Effector CD4-positive, alpha-beta T cell (primary cell): Measurements from ENCODE around the gene NR2E1.

ENCODE experiments used
- DNase-seq: peaks from one replicate; pipeline ENCODE4 v3.0.0-alpha.2; 2020

The NR2E1 gene

DNA sequence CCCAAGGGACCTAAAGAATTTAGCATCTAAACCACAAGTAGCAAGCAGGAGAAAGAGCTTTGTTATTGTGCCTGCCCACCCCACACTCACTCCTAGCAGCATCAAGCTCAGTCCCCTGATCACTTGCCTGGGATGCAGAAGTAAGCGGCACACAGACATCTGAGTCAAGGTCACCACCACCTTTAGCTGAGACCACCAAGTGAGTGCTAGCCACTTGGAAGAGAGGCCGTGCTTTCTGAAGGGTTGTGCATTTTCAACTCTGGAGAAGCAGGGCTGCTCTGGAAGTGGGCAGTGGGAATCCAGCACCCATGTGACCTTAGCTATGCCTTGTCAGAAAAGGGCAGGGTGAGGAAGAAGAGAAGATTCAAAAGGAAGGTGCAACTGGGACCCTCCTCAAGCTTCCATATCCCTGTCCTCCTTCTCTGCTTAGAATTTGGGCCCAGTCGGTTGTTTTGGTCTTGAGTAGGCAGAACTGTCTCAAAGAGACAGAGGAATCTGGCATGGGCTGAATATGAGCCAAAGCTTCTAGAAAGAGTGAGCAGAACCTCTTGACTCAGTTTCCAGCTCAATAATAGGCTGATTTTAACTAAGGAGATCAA, 6.2 kb downstream of the NR2E1 start:
- DNase-seq, result no peak

DNA sequence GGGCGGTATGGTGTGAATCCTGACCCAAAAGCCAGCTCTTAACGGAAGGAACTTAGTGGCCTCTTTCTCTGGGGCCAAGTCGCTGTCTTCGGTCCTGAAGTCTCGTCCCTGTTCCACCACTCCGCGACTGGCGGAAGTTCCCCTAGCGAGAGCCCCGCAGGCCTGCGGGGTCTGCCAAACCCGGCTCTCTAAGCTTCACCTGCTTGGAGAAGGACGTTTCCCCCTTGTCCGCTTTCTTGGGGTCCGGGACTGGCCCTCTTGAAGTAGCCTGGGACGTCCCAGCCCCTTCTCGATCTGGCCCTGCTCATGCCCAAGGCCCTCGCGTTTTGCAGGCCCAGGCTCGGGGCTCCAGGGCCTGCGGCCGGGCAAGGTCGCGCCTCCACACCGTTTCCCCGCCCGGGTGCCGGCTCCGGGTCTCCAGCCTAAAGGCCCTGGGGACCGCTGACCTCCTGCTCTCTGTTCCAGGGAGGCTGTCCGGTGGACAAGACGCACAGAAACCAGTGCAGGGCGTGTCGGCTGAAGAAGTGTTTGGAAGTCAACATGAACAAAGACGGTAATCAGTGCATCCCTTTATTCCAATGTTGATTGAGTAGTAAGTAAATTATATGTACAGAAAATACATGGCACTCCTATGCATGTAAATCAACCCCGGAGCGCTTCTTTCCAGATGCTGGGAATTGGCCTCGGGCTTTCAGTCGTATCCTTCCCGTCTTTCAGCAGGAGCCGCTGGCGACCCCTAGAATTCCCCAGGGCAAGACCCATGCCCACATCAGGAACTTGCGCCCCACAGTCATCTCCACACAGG, 8.8 kb downstream of the NR2E1 start:
- DNase-seq, result no peak

DNA sequence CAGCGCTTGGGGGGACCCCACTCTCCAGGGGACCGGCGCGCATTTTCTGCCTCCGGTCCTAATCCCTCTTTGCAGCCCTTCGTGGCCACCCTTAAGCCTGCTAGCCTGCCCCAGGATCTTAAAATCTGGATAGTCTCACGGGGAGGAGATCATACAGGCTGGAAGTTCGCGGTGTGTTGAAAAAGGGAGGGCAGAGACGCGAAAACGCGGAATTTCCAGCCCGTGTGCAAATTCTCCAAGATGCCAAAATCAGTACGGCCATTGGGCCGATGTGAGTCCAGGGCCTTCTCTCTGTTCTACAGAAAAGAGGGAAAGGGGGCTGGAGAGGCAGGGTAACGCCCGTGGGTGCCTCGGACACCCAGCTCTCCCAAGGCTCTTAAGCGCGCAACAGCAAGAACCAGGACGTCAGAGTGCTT, 9.4 kb downstream of the NR2E1 start:
- no peak for DNase-seq

DNA sequence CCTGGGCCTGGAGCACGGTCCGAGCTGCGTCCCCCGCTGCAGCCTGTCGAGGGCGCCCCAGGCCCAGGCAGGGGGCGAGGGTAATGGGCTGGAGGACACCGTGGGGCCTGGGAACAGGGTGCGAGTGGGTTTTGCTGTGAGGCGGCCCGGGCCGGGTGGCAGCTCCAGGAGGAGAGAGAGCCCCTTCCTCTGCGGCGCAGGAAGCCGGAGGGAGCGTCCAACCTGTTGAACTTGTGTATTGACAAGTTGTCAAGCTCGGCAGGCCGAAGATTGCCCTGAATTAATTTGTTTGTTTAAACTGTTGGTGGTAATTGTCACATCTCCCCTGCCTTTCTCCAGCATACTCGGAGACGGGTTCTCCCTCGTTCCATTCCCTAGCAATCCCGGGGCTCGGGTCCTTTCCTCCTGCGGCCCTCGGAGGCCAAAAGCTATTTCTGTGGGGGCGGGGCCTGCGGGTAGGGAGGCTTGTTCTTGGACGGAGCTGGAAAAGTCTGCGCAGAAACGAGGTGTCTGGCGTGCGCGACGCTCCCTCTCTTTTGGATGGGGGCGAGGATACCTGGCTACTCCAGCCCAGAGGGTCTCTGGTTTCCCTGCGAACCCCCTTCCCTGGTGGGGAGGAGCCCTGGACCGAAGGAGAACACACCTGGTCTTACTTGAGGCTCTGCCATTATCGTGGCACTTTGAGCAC, 9.9 kb downstream of the NR2E1 start:
- DNase-seq, result no peak

DNA sequence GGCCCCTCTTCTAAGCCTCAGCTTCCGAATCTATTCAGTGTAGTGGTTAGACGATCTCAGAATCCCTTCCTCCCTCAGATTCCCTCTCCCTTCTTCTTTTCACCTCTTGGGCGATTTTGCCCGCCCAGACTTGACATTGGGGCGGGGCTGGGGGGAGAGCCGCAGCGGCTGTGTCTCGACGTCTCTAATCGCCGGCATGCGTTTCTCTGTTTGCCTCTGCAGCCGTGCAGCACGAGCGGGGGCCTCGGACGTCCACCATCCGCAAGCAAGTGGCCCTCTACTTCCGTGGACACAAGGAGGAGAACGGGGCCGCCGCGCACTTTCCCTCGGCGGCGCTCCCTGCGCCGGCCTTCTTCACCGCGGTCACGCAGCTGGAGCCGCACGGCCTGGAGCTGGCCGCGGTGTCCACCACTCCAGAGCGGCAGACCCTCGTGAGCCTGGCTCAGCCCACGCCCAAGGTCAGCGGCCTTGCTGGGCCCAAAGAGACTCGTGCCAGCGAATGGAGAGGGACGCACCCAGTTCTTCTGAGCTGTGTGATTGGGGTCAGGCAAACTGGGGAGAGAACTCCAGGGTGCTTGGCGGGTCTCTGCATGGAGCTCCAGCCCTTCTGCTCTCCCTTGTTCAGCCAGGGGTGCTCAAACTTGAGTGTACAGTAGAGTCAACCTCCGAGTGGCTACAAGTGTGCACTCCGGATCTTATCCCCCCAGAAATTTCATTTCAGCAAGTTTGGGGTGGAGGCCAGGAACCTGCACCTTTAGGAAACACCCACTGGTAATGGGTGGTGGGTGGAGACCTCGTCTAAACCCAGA, 10.7 kb downstream of the NR2E1 start:
- no peak for DNase-seq

DNA sequence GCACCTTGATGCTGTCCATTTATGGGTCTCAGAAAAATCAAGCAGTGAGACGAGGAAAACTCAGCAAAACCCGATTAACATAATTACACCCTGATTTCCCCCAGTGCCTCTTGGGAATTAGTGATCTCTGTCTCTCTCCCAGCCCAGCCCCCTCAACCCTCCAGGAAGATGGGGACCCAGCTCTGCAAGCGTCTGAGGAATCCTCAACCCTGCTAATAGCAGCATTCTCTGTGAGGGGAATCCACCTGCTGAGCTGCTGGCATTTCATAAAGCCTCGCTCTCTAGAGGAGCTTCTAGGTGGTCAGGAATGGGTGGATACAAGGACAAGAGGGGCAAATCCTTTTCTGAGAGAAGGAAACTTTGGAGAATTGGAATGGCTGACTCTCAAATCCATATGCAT, 13.9 kb downstream of the NR2E1 start:
- no peak for DNase-seq

DNA sequence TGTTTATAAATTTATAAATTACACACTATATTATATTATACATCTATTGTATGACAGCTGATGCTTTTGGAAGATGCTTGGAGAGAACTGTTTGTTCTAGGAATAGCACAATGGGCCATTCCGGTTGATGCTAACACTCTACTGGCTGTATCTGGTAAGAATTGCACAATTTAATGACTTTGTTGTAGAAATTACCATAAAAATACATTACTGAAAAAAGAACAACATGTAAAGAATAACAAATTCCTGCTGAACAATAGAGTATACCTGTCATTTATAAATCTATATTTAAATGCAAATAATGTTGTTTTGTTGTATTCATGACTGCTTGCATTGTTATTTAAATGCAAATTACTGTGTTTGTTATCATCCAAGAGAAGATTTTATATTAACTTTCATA, 14.4 kb downstream of the NR2E1 start:
- no peak for DNase-seq

DNA sequence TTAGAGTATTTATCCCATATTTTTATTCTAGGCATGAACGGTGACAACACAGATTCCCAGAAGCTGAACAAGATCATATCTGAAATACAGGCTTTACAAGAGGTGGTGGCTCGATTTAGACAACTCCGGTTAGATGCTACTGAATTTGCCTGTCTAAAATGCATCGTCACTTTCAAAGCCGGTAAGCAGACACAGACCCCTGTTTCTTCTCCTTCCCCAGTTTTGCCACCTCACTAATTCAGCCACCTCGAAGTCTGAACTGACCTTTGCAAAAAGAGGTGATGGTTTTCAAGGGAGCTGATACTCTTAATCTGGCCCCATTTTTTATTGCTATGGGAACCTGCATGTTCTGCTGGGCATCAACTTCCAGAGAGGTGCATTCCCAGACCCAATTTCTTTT, 15.0 kb downstream of the NR2E1 start:
- DNase-seq, result no peak

DNA sequence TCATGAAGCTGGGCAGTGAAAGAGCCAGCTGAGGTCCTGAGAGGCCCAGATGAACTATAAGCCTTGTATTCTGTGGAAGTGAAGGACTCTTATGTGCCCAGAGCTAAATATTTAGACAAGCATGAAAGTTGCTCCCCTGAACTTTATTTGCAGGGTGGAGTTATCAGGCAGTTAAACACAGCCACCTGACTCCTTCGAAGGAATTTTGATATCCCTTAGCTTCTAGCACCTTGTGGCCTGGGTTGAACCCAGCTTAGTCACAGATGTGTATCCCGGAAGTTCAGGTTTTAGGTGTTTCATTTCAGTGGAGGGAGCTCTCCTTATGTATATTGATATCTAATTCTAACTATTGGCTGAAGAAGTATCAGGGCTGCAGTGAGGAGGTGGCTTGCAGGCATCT, 20.4 kb downstream of the NR2E1 start:
- DNase-seq, result no peak

DNA sequence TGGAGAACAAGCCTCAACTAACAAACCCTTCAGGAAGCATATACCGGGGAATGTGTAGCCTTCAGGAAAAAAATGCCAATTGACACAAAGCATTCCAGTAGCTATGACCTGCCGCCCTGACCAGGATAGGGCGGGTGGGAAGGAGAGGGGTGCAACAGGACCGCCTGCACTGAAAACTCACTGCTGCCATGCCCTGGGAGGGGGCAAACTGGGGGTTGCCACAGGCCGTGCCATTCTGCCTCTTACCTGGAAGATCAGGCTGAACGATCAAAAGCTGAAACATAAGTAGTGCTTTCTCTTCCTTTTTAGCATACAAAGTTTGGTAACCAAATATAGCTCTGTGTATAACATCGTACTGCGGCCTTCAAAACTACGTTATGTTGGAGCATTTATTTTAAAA, 21.7 kb downstream of the NR2E1 start:
- no peak for DNase-seq

DNA sequence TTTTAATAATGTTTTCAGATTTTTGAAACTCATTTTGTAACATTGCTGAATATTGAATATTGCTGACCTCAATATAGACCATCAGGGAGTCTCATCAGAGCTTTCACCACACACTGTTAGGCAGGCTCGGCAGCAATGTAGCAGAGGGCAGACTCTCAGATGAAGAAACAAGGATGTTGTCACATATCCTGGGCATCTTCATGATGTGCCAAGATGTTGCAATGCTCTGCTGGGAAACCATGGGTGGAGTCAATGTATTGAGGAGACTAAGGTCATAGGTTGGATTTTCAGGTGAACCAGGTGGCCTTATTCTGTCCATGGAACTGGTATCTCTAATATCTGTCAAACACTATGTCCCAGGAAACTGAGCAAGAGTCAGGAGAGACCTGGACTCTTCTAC, 27.3 kb downstream of the NR2E1 start:
- DNase-seq, result no peak

DNA sequence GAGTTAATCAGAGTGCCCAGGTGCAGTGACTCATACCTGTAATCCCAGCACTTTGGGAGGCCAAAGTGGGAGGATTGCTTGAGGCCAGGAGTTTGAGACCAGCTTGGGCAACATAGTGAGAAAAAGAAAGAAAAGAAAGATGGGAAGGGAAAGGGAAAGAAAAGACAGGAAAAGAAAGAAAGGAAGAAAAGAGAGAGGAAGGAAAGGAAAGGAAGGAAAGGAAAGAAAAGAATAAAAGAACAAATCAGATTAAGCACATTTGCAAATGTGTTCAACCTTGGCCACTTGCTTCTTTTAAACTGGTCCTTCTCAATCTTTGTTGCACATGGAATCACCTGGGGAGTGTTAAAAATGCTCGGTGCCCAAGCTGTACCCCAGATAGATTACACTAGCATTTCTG, 28.0 kb downstream of the NR2E1 start:
- DNase-seq, result no peak

DNA sequence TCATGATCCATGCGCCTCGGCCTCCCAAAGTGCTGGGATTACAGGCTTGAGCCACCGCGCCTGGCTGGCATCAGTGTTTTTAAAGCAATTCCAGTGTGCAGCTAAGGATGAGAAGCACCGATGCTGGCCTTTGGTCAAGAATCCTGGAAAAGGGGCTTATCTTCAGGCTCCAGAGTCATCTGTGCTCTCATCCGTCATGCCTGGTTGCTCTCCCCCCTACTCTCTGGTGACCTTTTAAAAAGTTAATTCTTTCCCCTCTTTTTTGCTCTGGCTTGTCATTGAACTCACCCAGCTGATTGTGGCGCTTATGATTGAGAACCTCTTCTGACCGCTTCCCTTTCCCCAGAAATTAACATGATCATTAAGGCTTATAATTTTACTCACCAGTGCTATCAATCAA, 28.7 kb downstream of the NR2E1 start:
- no peak for DNase-seq

DNA sequence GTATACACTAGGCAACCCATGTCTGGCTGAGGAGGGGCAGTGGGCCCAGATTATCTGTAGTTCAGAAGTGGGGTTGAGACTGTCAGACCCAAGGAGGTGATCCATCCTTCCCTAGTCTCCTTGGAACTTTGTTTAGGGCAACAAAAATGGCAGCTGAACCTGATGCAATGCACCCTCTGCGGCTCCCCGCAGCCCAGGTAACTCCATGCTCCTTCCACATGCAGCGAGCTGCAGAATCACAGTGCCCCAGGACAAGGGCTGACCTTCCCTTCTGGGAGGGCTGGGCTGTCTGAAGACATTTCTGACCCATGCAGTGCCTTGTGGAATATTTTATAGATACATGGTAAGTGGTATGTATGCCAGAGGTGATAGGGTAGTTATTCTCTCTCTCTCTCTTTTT, 29.4 kb downstream of the NR2E1 start:
- no peak for DNase-seq

DNA sequence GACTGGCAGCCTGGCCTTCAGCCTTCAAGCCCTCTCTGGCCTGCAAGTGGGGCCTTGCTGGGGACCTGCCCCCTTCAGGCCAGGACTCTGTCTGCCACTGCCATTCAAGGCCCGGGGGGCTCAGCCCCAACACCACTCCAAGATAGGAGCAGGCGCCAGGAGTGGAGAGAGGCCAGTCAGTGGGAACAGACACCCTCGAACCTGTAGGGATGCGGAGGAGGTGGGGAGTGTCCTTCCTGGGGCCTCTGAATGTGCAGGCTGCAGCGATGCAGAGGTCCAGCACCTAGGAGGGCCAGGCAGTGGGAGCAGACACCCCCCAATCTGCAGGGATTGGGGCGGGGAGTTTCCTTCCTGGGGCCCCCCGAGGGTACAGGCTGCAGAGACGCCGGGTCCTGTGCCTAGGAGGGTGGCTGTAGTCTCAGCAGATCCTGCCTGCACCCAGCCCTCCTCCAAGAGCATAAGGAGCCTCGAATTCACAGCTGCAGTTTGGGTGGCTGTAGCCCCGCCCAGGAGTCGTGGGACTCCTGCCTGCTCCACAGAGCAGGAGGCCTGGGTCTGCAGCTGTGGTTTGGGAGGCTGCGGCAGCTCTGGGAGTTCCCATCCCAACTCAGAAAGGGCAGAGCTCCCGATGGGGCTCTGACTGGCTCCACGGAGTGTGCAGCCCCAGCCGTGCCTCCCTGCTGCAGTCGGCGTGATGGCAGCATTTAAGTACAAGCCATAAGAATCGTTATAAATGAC, 33.1 kb downstream of the NR2E1 start:
- no peak for DNase-seq

DNA sequence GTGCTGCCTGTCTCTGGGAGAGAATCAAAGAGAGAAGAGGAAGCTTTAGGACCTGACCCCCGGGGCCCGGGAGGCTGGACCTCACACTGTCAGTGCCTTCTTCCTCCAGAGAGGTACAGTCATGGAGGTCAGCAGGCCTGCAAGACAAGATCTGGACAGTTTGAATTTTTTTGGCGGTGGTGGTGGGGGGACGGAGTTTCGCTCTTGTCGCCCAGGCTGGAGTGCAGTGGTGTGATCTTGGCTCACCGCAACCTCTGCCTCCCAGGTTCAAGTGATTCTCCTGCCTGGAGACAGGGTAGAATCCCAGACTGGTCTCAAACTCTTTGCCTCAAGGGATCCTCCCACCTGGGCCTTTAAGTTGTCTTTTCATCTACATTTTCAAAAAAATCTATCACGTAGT, 34.4 kb downstream of the NR2E1 start:
- no peak for DNase-seq

DNA sequence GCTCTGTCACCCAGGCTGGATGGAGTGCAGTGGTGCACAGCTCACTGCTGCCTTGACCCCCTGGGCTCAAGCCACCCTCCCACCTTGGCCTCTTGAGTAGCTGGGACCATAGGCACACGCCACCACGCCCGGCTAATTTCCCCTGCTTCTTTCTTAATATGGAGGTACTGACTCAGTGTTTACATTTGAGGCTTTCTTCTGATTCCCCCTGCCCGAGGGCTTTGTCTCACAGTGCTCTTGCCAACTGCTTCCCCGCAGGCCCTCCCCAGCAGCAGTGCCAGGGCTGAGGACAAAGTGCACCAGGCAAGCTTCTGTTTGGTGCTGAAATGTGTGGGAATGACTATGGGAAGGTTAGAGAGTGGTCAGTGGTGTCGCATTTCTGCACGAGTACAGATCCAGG, 34.8 kb downstream of the NR2E1 start:
- no peak for DNase-seq

DNA sequence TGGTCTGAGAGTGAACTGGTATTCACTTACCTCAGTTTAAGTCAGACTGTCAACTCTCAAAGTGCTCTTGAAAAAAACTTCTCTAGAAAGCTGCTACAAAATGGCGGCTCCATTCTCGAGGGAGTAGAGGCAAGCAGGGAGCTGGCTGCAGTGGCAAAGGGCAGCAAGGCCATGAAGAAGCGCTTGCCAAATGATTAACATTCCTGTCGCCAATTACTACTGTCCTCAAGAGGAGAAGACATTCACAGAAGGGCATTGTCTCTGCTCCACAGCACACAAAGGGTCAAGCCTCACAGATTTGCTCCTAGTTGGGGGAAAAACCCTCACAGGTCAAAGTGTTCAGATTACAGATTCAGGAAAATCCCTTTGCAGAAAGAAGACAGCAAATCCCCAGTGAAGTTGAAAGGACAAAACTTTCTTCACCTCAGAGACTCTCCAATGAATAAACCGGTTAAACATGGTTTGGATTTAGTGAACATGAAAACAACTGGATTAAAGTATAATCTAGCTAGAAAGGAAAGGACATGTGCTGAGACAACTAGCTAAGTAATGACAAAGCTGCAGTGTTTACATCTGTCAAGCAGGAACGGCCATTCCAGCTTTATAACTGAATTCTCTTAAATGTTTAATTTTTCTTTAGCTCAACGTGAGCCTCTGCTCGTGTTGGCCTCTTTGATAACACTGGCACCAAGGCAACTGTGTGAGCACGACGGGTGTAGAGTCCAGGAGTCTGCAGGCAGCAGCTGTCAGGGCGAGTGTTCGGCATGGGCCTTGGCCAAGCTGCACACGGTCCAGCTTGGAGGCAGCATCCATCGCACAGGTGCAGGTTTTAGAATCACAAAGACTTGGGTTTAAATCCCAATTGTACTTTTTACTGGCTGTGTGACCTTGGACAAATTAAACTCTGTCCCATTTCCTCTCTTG, 37.6 kb downstream of the NR2E1 start:
- no peak for DNase-seq

DNA sequence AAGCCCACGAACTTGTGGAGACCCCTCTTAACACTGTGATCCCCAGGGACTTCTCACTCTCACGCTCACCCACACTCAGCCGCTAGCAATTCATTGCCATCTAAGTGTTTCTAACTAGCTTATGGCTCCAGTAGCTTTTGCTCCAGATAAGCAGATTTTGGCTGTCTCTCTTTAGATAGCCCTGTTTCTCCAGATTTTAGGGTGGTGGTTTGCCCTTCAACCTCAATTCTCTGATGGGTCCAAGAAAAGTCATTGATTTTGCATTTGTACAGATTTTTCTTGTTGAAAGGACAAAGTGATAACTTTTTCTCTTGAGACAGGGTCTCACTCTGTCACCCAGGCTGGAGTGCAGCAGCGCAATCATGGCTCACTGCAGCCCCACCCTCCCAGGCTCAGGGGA, 41.2 kb downstream of the NR2E1 start:
- no peak for DNase-seq

DNA sequence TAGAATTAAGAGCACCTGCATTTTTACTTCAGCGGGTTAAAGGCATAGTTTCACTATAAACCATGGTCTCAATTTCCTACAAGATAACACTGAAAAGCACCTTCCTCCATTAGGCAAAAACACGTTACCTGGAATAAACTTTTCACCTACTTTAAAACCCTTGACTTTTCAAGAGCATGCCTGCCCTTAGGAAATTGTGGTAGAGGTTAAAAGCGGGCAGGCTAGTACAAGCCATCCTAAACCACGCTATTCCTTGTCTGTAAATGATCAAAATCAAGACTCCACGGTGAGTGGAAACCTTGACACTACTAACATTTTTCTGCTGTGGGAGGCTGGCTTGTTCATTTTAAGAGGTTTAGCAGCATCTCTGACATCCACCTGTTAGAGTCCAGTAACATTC, 43.9 kb downstream of the NR2E1 start:
- no peak for DNase-seq

DNA sequence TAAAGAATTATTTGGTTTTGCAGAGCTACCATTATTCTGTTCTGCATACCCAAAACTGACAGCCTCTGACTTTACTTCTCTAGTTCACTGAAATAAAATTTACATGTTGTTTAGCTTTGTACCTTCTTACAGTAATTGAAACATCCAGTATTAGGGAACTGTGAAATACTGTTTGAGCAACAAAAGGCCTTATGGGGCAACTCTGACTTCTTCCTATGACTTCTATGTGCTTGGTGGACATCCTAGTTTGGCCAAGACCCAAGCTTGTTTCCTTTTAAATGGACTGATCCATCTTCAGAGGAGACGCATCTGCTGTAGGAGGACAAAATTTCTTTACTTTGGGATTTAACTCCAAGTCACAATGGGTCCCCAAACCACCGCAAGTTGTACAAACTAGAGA, 44.7 kb downstream of the NR2E1 start:
- DNase-seq, result no peak

DNA sequence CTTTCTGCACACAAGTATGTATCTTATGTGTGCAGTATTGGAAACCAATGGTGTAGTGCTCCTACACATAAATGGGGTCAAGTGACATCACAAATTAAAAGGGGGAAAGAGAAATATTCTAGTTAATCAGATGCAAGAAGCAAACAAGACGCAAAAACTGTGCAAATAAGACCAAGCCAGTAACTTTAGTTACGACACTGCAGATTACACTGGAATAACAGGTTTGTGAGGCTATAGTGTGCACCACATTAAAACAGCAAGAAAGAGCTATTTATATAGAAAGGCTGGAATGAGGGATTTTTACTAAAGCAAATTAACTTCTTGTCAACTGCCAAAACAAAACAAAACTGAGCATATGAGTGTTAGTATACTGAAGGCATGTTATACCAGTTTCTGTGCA, 45.8 kb downstream of the NR2E1 start:
- DNase-seq, result no peak
